GM23338 (cell line): Measurements from ENCODE around the gene TWIST2. TPM values are rescaled to one million over a fixed set of nuclear protein-coding genes. Genes with fewer than 3 reads are reported as not detected.

Source experiments
- ATAC-seq: fragments of 200-7000 bp; cut with Tn5 transposase; 3 replicates; pipeline ENCODE4 v1.9.1; 2020
- DNase-seq: peaks from one replicate; pipeline ENCODE4 v3.0.0-alpha.2; 2015; ENCODE audit warnings: low spot score
- H2AFZ ChIP-seq: fragments of 200-600 bp; sonication (generic); 2 replicates; pipeline ENCODE4 v1.8.0; 2016; ENCODE audit warnings: antibody characterized with exemption, mild to moderate bottlenecking, moderate library complexity
- H3F3A ChIP-seq: fragments of 200-600 bp; sonication (generic); replicated peaks from 2 replicates; pipeline ENCODE4 v1.8.0; 2017; ENCODE audit warnings: antibody characterized with exemption, mixed run types, low read depth
- H3K27ac ChIP-seq: fragments of 200-600 bp; sonication (generic); 2 replicates; pipeline ENCODE4 v1.6.1; 2016; ENCODE audit warnings: low read depth
- H3K27me3 ChIP-seq: fragments of 200-600 bp; sonication (generic); 2 replicates; pipeline ENCODE4 v1.8.0; 2016; ENCODE audit warnings: mild to moderate bottlenecking, mixed run types, moderate library complexity; ENCODE audit not compliant: insufficient read depth
- H3K36me3 ChIP-seq: fragments of 200-600 bp; sonication (generic); 2 replicates; pipeline ENCODE4 v1.8.0; 2016; ENCODE audit warnings: mild to moderate bottlenecking; ENCODE audit not compliant: insufficient read depth
- H3K4me1 ChIP-seq: fragments of 200-600 bp; sonication (generic); 2 replicates; pipeline ENCODE4 v1.8.0; 2016; ENCODE audit warnings: mild to moderate bottlenecking, moderate library complexity; ENCODE audit not compliant: insufficient read depth
- H3K4me2 ChIP-seq: fragments of 200-600 bp; sonication (generic); 2 replicates; pipeline ENCODE4 v1.7.1; 2017; ENCODE audit warnings: mixed run types
- H3K4me3 ChIP-seq: fragments of 200-600 bp; sonication (generic); 2 replicates; pipeline ENCODE4 v1.6.1; 2016; ENCODE audit warnings: mixed run types
- H3K79me2 ChIP-seq: fragments of 200-600 bp; sonication (generic); replicated peaks from 2 replicates; pipeline ENCODE4 v1.8.0; 2017; ENCODE audit warnings: mild to moderate bottlenecking; ENCODE audit not compliant: insufficient read depth
- H3K9me2 ChIP-seq: fragments of 200-600 bp; sonication (generic); 2 replicates; pipeline ENCODE4 v1.8.0; 2017; ENCODE audit not compliant: insufficient read depth
- H4K20me1 ChIP-seq: fragments of 200-600 bp; sonication (generic); replicated peaks from 2 replicates; pipeline ENCODE4 v1.8.0; 2017; ENCODE audit warnings: mild to moderate bottlenecking; ENCODE audit not compliant: insufficient read depth
- H3K27ac Mint-ChIP-seq: 2 replicates; pipeline ENCODE4 v1.8.0; 2020; ENCODE audit warnings: inconsistent platforms, mild to moderate bottlenecking, moderate library complexity, mixed read lengths
- H3K27me3 Mint-ChIP-seq: 3 replicates; pipeline ENCODE4 v1.8.0; 2022; ENCODE audit warnings: low read depth, mild to moderate bottlenecking, moderate library complexity, mixed read lengths, inconsistent platforms; ENCODE audit not compliant: insufficient read depth, poor library complexity
- H3K36me3 Mint-ChIP-seq: 3 replicates; pipeline ENCODE4 v1.8.0; 2021; ENCODE audit warnings: low read depth, mild to moderate bottlenecking, inconsistent platforms, moderate library complexity, mixed read lengths
- H3K4me1 Mint-ChIP-seq: 3 replicates; pipeline ENCODE4 v1.8.0; 2020; ENCODE audit warnings: mild to moderate bottlenecking, inconsistent platforms, mixed read lengths
- H3K4me3 Mint-ChIP-seq: 3 replicates; pipeline ENCODE4 v1.8.0; 2021; ENCODE audit warnings: moderate library complexity, mild to moderate bottlenecking, inconsistent platforms, mixed read lengths
- H3K9me3 Mint-ChIP-seq: 3 replicates; pipeline ENCODE4 v1.8.0; 2020; ENCODE audit warnings: moderate library complexity, mild to moderate bottlenecking, inconsistent platforms, mixed read lengths
- CREB1 ChIP-seq: fragments of 250-450 bp; sonication (Bioruptor Pico); IDR thresholded peaks from 2 replicates; pipeline ENCODE4 v1.5.0; 2020; ENCODE audit warnings: low read depth, mild to moderate bottlenecking, moderate library complexity
- EZH2 ChIP-seq: fragments of 200-600 bp; sonication (generic); IDR thresholded peaks from one replicate; pipeline ENCODE4 v1.8.0; 2017; ENCODE audit warnings: antibody characterized with exemption, mild to moderate bottlenecking, low read depth; ENCODE audit not compliant: unreplicated experiment
- EZH2phosphoT487 ChIP-seq: fragments of 200-600 bp; sonication (generic); IDR thresholded peaks from one replicate; pipeline ENCODE4 v1.8.1; 2018; ENCODE audit warnings: antibody characterized with exemption; ENCODE audit not compliant: unreplicated experiment
- JUNB ChIP-seq: IDR thresholded peaks from one replicate; pipeline ENCODE4 v1.6.1; 2016; ENCODE audit warnings: antibody characterized with exemption; ENCODE audit not compliant: unreplicated experiment
- REST ChIP-seq: IDR thresholded peaks from one replicate; pipeline ENCODE4 v1.6.1; 2018; ENCODE audit warnings: antibody characterized with exemption; ENCODE audit not compliant: unreplicated experiment
- ZNF331 ChIP-seq: fragments of 250-450 bp; sonication (Bioruptor Pico); IDR thresholded peaks from 2 replicates; pipeline ENCODE4 v1.5.0; 2020; ENCODE audit warnings: low read depth, mild to moderate bottlenecking, moderate library complexity
- polyA plus RNA-seq: library from polyadenylated mRNA; unstranded; fragments of >200 nt; fragmentation: Nextera tagmentation; extraction: Ambion mirVana; gene quantifications from 2 replicates; pipeline ENCODE4 v1.2.1, GENCODE V29; 2016
- total RNA-seq: library from RNA; depleted of rRNA; stranded (reverse); fragments of >200 nt; shearing (Covaris generic); gene quantifications from 2 replicates; pipeline ENCODE4 v1.2.3, GENCODE V29; 2014

TWIST2 gene
- total and polyA plus RNA-seq, 2 experiments from 2014 or later: 7.0 to 12.5 TPM

DNA sequence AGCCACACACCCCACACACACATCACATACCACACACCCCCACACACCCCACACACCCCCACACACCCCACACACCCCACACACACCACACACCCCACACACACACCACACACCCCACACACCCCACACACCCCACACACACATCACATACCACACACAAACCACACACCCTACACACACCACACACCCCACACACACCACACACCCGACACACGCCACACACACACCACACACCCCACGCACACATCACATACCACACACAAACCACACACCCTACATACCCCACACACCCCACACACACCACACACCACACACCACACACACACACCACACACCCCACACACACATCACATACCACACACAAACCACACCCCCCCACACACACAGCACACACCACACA, 22.4 kb downstream of the TWIST2 start:
- H3K36me3 ChIP-seq: no peaks in the 10 kb centered on the region
- H3K4me1 ChIP-seq: no peaks in the 10 kb centered on the region
- Mint-ChIP-seq H3K9me3 (peaks cover 25% of the 10 kb centered on the region), H3K36me3 (0 out of 3 replicates have a peak, but pooled peaks cover 2% of the 10 kb centered on the region), H3K27ac (no peak overlapping the region), H3K4me3 (no peak overlapping the region), H3K27me3 (peaks cover 10% of the 10 kb centered on the region), H3K4me1 (peaks cover 7% of the 10 kb centered on the region; the same call in 2 of the 3 replicates)
- no peak overlapping the region for H3K4me2 ChIP-seq
- 0 out of 2 replicates have a peak, but pooled peaks cover 1% of the 10 kb centered on the region for H3K9me2 ChIP-seq
- no peak for ATAC-seq
- no peaks in the 10 kb centered on the region for H4K20me1 ChIP-seq
- TF ChIP-seq JUNB: no peak
- DNase-seq: no peak
- no peak overlapping the region for H2AFZ ChIP-seq
- H3F3A ChIP-seq: no peaks in the 10 kb centered on the region
- H3K4me3 ChIP-seq: no peak overlapping the region
- no peaks in the 10 kb centered on the region for H3K27me3 ChIP-seq
- H3K27ac ChIP-seq: no peak overlapping the region
- no peaks in the 10 kb centered on the region for H3K79me2 ChIP-seq

DNA sequence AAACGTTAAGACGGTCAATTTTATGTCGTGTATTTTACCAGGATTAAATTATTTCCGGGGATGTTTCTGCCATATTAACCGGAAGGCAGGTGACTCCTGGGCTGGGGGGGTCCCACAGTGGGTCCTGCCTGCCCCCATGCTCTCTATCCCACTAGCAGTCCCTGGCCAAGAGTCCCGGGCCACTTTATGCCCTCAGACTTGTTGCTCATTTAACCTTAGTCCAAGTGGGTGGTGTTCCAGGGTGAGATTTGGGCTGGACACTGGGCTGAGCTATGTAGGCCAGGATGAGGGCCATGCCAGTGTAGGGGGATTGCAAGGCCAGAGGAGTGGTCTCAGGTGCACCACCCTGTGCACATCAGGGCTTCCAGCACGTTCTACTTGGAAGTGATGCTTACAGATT, 24.1 kb downstream of the TWIST2 start:
- ATAC-seq: no peak
- H3K36me3 Mint-ChIP-seq: 0 out of 3 replicates have a peak, but pooled peaks cover 2% of the 10 kb centered on the region

More for the DNA sequence above, 24.1 kb downstream of the TWIST2 start:
- Histone ChIP-seq H3K4me3 (no peak overlapping the region), H4K20me1 (no peaks in the 10 kb centered on the region), H3K36me3 (no peaks in the 10 kb centered on the region), H2AFZ (no peak overlapping the region), H3K27me3 (no peaks in the 10 kb centered on the region), H3F3A (no peaks in the 10 kb centered on the region), H3K4me2 (no peak overlapping the region), H3K79me2 (no peaks in the 10 kb centered on the region), H3K4me1 (no peaks in the 10 kb centered on the region), H3K9me2 (0 out of 2 replicates have a peak, but pooled peaks cover 4% of the 10 kb centered on the region), H3K27ac (no peak overlapping the region)
- DNase-seq: no peak
- H3K27ac Mint-ChIP-seq: no peak overlapping the region
- H3K4me3 Mint-ChIP-seq: no peak overlapping the region
- peaks cover 16% of the 10 kb centered on the region for H3K27me3 Mint-ChIP-seq
- TF ChIP-seq ZNF331 (no peak), EZH2phosphoT487 (no peak), CREB1 (CRISPR knock-in tag) (no peak), REST (no peak), EZH2 (no peak)
- peaks cover 7% of the 10 kb centered on the region; the same call in 2 of the 3 replicates for H3K4me1 Mint-ChIP-seq
- peaks cover 28% of the 10 kb centered on the region for H3K9me3 Mint-ChIP-seq
